Fibroblast of upper back skin (primary cell): ENCODE measurements around the gene HOXD13.

ENCODE experiments used
- DNase-seq: peaks from one replicate; pipeline ENCODE4 v3.0.0-alpha.2; 2013

The HOXD13 gene

GRCh38 chr2:176095421-176095820, 2.9 kb downstream of the HOXD13 start:
- DNase-seq = no peak

GRCh38 chr2:176096243-176096985, 3.9 kb downstream of the HOXD13 start:
- DNase-seq = no peak

DNA sequence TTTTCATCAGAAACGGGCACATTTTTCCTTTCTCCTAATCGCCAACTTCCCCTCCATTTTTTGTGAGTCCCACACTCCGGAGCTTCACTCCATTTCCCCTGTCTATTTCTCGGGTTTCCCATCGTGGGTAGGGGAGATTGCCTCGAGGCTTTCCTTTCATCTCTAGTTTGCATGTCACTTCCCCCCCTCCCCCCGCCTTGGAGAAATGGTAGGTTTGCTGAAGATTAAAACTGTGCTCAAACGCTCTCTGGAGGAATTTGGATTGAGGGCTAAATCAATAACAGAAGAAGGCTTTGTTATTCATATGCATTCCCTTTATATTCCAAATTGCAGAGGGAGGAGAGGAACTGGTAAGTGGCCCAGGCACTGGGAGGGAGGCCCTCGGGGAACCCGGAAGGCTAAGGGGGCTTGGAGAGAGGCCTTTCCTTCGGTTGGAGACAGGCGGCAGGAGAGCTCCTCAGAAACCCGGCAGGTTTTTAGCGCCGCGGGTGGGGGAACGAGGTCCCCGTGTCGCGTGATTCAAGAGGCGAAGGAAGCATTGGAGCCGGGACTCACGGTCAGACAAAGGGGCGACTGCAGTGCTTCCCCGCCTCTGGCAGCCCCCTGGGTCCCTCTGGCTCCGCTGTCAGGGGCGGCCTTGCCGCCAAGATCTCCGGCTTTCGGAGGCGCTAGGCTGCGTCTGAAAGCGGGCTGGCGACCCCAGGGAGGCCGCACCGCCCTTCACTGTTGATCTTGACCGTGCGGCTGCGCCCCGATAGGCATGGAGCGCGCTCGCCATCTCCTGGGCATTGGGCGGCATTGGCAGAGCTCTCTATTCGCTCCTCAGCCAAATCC, 4.7 kb downstream of the HOXD13 start:
- peak; percentile 54 for DNase-seq

DNA sequence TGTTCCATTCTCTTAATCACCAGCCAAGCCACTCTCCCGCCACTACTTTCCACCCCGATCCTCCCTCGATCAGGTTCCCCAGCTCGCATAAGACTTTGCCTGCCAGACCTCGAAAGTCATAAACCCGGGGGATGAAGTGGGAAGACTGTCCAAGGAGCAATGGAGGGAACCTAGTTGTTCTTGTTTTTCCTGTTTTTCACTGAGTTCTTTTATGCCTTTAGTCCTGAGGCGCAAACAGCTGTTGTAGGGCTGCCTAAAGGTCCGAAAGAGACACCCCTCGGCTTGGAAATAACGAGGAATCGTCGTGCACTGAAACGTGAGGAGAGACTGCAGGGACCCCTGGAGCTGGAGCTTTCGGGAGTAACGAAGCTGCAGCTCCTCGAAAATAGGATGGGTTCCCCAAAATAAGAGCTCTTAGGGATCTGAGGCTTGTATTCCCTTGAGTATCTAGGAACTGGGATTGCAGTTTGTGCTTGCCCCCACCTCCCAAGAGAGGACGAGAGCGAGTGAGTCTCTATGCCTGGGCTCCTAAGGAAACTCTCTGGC, 5.4 kb downstream of the HOXD13 start:
- no peak for DNase-seq

DNA sequence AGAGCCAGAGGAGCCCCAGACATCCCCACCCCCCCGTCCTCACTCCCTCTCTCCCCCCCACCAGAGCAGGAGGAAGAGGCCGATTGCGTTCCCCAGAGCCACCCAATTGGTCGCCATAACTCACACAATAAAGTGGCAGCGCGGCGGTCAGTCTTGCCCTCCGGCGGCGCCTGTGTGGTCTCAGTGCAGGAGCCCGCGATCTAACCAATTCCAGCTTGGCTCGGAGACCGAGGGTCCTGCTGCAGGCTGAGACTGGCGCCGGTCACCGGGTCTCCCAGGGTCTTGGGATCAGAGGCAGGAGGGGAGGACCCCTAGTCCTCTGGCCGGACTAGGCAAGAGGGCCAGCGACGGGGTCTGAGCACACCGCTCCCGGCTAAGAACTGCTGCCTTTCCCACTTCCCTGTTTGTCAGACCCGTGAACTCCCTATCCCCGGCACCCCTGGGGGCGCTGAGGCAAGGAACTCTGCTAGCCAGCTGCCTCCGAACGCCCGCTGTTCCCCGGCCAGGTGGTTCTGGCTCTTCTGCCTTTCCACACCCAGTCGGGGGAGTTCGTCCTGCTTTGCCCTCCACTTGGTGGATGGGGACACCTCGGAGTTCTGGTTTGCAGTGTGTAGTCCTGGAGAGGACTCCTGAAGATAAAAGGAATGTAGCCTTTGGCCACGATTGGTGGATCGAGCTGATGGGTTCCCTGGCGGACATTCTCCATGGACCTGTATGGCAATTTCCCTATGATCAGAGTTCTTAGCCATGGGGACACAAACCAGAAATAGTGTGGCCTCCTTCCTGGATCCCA, 6.0 kb downstream of the HOXD13 start:
- no peak for DNase-seq

DNA sequence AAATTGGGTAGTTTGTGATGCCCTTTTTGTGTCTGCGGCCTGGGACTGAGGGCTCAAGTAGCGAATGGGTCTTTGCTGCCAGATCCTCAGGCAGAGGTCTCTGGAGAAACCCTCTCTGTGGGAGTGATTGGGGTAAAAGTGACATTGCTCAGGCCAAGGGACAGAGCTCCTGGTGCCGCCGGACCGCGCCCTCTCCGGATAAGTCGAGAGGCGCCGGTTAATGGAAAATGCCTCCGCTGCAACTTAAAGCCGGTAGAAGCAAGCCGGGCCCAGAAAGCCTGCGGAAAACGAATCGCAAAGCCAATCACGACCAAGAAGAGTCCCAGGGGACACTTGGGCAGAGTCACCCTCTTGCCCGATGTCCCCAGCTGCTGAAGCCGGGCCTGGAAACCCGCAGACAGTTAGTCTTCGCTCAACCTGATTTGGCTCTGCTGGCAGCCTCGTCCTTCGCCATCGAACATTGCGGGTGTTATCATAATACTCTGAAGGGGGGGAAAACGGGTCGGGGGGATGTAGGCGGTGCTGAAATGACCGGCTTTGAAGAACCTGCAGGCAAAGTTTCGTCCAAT, 6.7 kb downstream of the HOXD13 start:
- DNase-seq = no peak

- DNase-seq = no peak
Measured at GRCh38 chr2:176099728-176100546, 7.4 kb downstream of the HOXD13 start, which contains the start of gene HOXD12. HOXD12 (plus strand) TSS chr2:176099795; CDS start chr2:176099802, 7 bp downstream.

DNA sequence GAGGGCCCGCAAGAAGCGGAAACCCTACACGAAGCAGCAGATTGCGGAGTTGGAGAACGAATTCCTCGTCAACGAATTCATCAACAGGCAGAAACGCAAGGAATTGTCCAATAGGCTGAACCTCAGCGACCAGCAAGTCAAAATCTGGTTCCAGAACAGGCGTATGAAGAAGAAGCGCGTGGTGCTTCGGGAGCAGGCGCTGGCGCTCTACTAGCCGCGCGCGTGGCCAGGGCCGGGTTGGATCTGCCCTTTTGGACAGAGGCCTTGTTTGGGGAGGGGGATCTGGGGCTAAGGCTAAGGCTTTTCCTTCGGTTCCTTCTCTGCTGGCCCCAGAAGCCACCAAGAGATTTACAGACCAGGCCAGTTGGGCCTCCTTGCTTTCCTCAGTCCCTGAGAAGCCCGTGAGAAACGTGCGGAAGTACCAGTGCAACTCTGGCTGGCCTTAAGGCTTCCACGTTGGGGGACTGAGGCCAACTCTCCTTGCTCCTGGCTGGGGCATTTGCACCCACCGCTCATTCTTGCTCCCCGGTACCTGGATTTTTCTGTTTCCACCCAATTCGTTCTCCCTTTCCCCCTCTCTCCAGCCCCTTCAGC, 8.1 kb downstream of the HOXD13 start:
- DNase-seq = no peak

DNA sequence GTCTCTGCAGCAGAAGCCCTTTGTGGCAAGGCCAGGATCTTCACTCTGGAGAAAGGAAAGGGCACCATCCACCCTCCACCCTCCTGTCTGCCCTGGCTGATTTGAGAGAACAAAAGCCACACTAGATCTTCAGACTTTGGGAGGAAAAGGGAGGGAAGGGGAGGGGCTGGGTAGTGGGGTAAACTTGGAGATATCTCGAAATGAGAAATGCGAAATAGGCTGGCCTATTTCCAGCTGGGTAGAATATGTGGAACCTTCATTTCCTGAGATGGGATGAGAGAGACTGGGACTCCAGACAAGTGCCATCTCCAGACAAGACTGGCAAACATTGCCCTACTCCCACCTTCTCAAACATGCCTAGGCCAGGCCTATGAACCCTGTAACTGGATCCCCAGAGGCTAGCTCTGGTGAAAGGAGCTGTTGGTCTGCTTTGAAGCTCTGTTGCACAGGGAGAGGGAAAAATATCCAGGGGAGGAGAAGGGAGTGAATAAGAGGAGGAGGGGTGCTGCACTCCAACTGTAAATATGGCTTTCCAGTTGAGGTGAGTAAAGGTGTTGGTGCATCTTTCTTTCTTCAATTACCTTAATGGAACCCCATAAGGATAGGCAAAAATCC, 8.8 kb downstream of the HOXD13 start:
- no peak for DNase-seq

GRCh38 chr2:176101842-176102241, 9.3 kb downstream of the HOXD13 start:
- DNase-seq = no peak

GRCh38 chr2:176102309-176102866, 9.9 kb downstream of the HOXD13 start:
- DNase-seq = no peak

- no peak for DNase-seq
Measured at GRCh38 chr2:176103194-176103593, 10.7 kb downstream of the HOXD13 start.

- no peak for DNase-seq
Measured at GRCh38 chr2:176103742-176104315, 11.3 kb downstream of the HOXD13 start.

GRCh38 chr2:176104316-176105077, 12.0 kb downstream of the HOXD13 start:
- peak; percentile 72 for DNase-seq

- no peak for DNase-seq
Measured at GRCh38 chr2:176105078-176105729, 12.7 kb downstream of the HOXD13 start.

DNA sequence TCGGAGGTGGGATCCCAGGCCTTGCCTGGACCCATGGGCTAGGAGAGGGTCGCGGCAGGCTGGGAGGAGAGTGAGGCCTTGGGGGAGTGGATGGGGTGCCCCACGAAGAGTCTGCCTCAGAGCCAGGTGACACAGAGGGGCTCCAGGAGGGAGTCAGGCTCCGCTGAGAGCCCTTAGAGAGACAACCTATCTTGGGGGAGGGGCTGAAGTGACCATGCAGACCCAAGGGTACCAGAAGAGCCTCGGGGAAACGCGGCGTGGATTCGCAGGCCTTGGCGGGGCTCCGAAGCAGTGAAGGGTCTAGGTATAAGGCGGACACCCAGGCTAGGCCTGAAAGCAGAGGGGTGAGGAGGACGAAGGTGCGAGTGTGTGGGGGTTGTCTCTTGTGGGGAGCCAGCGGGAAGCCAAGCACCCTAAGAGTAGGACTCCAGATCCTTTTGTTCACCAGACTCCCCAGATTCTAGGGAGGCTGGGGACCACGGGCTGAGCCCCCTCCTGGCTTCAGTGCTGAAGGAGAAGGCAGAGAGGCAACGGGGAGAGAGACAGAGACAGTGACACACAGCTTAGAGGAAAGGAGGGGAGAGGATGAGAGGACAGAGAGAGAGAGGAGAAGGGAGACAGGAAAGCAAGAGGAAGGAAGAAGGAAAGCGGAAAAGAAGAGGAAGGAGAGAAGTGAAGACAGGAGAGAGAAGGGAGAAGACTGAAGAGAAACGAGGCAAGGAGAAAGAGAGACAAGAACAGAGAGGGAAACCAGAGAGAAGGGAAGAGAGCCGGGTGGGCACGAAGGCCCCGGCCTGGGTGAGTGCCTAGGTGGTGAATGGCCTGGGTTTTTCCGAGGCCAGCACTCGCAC, 13.4 kb downstream of the HOXD13 start:
- no peak for DNase-seq
